Psoas muscle (tissue), 8 donors: ENCODE data around the gene SLC35B1. TPM values are rescaled to one million over a fixed set of nuclear protein-coding genes. Genes with fewer than 3 reads are reported as not detected.

Experiments
- ATAC-seq, 4 donors: fragments of 200-7000 bp; cut with Tn5 transposase; one replicate each; pipeline ENCODE4 v1.9.1; 2020; ENCODE audit warnings: moderate library complexity in 3 of 4, mild to moderate bottlenecking in 2 of 4
- DNase-seq, 2 donors: peaks; one replicate each; pipeline ENCODE4 v3.0.0-alpha.2; 2020
- H3K27ac ChIP-seq: fragments of 200-600 bp; one replicate; pipeline ENCODE4 v1.8.0; 2022
- H3K27me3 ChIP-seq, 3 donors: fragments of 200-600 bp in 1 of 3; one replicate each; pipeline versions ENCODE4 v1.6.1 to v1.8.0; 2013 to 2022; ENCODE audit warnings: low read length in 2 of 3, mild to moderate bottlenecking in 2 of 3, moderate library complexity in 1 of 3; ENCODE audit not compliant: insufficient read depth in 3 of 3
- H3K36me3 ChIP-seq, 2 donors: fragments of 200-600 bp in 1 of 2; one replicate each; pipeline versions ENCODE4 v1.6.1 to v1.8.0; 2013 to 2022; ENCODE audit warnings: low read depth in 1 of 2, mild to moderate bottlenecking in 1 of 2, moderate library complexity in 1 of 2; ENCODE audit not compliant: insufficient read depth in 1 of 2
- H3K4me1 ChIP-seq: fragments of 200-600 bp; one replicate; pipeline ENCODE4 v1.8.0; 2022
- H3K4me3 ChIP-seq: fragments of 200-600 bp; one replicate; pipeline ENCODE4 v1.8.0; 2022; ENCODE audit warnings: mild to moderate bottlenecking
- H3K9me3 ChIP-seq: fragments of 200-600 bp; one replicate; pipeline ENCODE4 v1.8.0; 2022
- WGBS, 3 donors: extraction: QIAGEN DNeasy Blood & Tissue Kit; methylation state at CpG; one replicate each; pipeline versions ENCODE4 v1.1.6 to v1.1.7; 2013; 5-methylcytosine and 5-hydroxymethylcytosine counted together
- intact Hi-C, 2 donors: fragments of 100-400 bp; cut with DNase I; formaldehyde crosslinking; loops; one replicate each; pipeline versions ENCODE4 v1.11.0 to v1.14.2; 2022
- polyA plus RNA-seq, 3 donors: library from polyadenylated mRNA; stranded (reverse); fragments of 200-250 nt; gene quantifications; one replicate each; pipeline ENCODE4 v1.2.3, GENCODE V29; 2013
- total RNA-seq, 4 donors: library from RNA; stranded (reverse); fragmentation: NEBNext Ultra II Directional in 2 of 4; extraction: Animal tissue kit (Norgen Biotek cat#: 25700) in 2 of 4; gene quantifications; one replicate each; pipeline versions ENCODE4 v1.2.1 to v1.2.4, GENCODE V29; 2021 to 2023
- TF ChIP-seq, protein P1 (sequence below): fragments of 200-600 bp; IDR thresholded peaks from one replicate; pipeline ENCODE4 v1.8.0; 2022; ENCODE audit warnings: antibody characterized with exemption
- donor health status: healthy with polysubstance abuse.
- donor health status: DM: no; HTN: no; CAD: no; lungs with moderate emphysema.
- donor health status: Bipolar disorder and iron deficiency.
- donor health status: healthy.
- donor health status: DM: yes; HTN: yes; CAD: no.
- donor health status: DM: no; HTN: no; CAD: no.
- donor health status: DM: no; HTN: no; CAD: no.
- donor health status: DM: yes; HTN: yes; CAD: no.

SLC35B1 gene
- total and polyA plus RNA-seq, 7 donors, result 39.5 to 85.7 (median 66.2) TPM

DNA sequence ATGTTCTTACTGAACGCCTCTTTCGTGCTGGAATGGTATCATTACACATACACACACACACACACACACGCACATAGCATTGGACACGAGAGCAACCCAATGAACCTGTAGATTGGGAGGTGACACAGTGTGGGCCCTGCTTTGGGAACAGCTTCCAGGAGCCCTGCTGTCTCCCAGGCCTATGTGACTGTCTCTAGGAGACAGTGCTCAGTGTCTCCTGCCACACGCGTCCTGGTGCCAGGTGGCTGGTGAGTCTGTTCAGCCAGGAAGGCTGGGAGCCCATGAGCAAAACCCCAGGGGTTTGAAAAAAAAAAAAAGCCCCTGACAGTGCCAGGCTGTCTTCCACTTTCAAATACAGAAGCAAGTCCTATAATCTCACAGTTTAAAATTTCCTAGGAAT lies 27.4 kb downstream of the SLC35B1 start:
- intact Hi-C loops, result no loop called here
- H3K36me3 ChIP-seq, result peaks cover 0 to 4% of the 10 kb centered on the region in 2 donors
- WGBS, 3 donors, result 48 to 53% (median 50%) methylated on average over 6 of the region's 6 CpGs

GRCh38 chr17:49677933-49678847 lies 29.6 kb downstream of the SLC35B1 start, which contains the start of gene SPOP:
SPOP (minus strand) TSS chr17:49678097; CDS start chr17:49622810, 55,287 bp downstream.
- H3K36me3 ChIP-seq, result peaks cover 0 to 21% of the 10 kb centered on the region in 2 donors
- H3K9me3 ChIP-seq, result no peaks in the 10 kb centered on the region
- DNase-seq (peak; percentile 99 to 100), ATAC-seq (peak; percentile 95 to 98 (median 96))
- no peaks in the 10 kb centered on the region for H3K27me3 ChIP-seq
- peak within 1 kb of the TSS; percentile 93 for H3K27ac ChIP-seq
- intact Hi-C loops, result loop anchor here (1.0 to 5.0 kb wide), 4 partner anchors 10 to 61 kb away; no protein-coding TSS in a partner anchor
- H3K4me1 ChIP-seq, result peaks cover 37% of the 10 kb centered on the region
- TF ChIP-seq, protein P1, sequence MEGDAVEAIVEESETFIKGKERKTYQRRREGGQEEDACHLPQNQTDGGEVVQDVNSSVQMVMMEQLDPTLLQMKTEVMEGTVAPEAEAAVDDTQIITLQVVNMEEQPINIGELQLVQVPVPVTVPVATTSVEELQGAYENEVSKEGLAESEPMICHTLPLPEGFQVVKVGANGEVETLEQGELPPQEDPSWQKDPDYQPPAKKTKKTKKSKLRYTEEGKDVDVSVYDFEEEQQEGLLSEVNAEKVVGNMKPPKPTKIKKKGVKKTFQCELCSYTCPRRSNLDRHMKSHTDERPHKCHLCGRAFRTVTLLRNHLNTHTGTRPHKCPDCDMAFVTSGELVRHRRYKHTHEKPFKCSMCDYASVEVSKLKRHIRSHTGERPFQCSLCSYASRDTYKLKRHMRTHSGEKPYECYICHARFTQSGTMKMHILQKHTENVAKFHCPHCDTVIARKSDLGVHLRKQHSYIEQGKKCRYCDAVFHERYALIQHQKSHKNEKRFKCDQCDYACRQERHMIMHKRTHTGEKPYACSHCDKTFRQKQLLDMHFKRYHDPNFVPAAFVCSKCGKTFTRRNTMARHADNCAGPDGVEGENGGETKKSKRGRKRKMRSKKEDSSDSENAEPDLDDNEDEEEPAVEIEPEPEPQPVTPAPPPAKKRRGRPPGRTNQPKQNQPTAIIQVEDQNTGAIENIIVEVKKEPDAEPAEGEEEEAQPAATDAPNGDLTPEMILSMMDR, result no peak
- 15% methylated on average over 51 to 53 of the region's 53 CpGs for WGBS, 3 donors
- peak within 1 kb of the TSS; percentile 69 for H3K4me3 ChIP-seq

More for the DNA sequence above, 27.4 kb downstream of the SLC35B1 start:
- no peak for DNase-seq
- no peaks in the 10 kb centered on the region for H3K9me3 ChIP-seq
- H3K4me3 ChIP-seq, result no peak overlapping the region
- peaks cover 17% of the 10 kb centered on the region for H3K4me1 ChIP-seq
- TF ChIP-seq, protein P1, result no peak
- H3K27ac ChIP-seq, result no peak overlapping the region
- no peak for ATAC-seq
- no peaks in the 10 kb centered on the region for H3K27me3 ChIP-seq

- ATAC-seq (peak; percentile 77 to 88 (median 80)), DNase-seq (peak; percentile 98 to 99)
- peak overlapping the region; percentile 69 for H3K4me3 ChIP-seq
- 0 to 1% (median 1%) methylated on average over 34 of the region's 34 CpGs for WGBS, 3 donors
- intact Hi-C loops, result loop anchor here (5.0 kb wide), 3 partner anchors 40 to 60 kb away; no protein-coding TSS in a partner anchor
- peaks cover 0 to 21% of the 10 kb centered on the region in 2 donors for H3K36me3 ChIP-seq
- H3K9me3 ChIP-seq, result no peaks in the 10 kb centered on the region
- peaks cover 44% of the 10 kb centered on the region for H3K4me1 ChIP-seq
- no peaks in the 10 kb centered on the region for H3K27me3 ChIP-seq
- peak overlapping the region; percentile 93 for H3K27ac ChIP-seq
- TF ChIP-seq, protein P1, result no peak
Observed at GRCh38 chr17:49677134-49677932, 30.4 kb downstream of the SLC35B1 start.

DNA sequence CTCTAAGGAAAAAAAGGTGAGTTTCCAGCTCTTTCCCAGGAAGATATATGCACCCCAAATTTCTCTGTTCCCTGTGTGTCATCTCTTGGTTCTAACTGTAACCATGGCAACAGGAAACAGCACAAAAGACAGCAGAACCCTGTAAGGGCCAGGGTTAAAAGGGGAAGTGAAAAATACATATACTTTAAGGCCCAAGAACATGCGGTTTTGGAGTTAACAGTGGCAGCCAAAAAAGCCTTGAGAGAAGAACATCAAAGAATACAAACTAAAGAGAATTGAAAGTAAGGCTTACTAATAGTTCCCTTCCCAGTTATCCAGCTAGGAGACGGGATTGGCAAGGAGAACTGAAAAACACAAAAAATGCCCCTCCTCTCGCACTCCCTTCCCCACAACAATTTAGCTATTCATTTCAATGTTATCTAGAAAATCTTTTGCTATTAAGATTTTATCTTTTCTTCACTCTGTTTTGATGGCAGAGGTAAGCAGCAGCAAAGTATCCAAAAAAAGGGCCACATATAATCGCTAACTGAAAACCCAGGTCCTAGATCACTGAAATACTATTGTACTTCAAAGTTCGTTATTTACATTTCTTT lies 31.4 kb downstream of the SLC35B1 start:
- TF ChIP-seq, protein P1, result no peak
- H3K9me3 ChIP-seq, result no peaks in the 10 kb centered on the region
- H3K27me3 ChIP-seq, result no peaks in the 10 kb centered on the region
- intact Hi-C loops, result loop anchor here (5.0 kb wide), 3 partner anchors 39 to 59 kb away; no protein-coding TSS in a partner anchor
- ATAC-seq (no peak), DNase-seq (no peak)
- H3K4me3 ChIP-seq, result peak overlapping the region; percentile 69
- H3K36me3 ChIP-seq, result peaks cover 0 to 21% of the 10 kb centered on the region in 2 donors
- peak overlapping the region; percentile 93 for H3K27ac ChIP-seq
- 28 to 43% (median 33%) methylated on average over 5 of the region's 5 CpGs for WGBS, 3 donors
- H3K4me1 ChIP-seq, result peaks cover 45% of the 10 kb centered on the region
